PC-9 (cell line): ENCODE results near the gene AKAP6. TPM values are rescaled to one million over a fixed set of nuclear protein-coding genes. Genes with fewer than 3 reads are reported as not detected.

Experiments
- BruUV-seq: library from RNA; stranded (reverse); fragments of 400-500 nt; replicated peaks from 2 replicates; lab custom pipeline; 2021; lab: Mats Ljungman, UMichigan
- CTCF ChIA-PET: fragments of 300-600 bp; sonication (Branson Sonifier 250); formaldehyde crosslinking; loops from one replicate; lab custom pipeline; 2022; ENCODE audit warnings: antibody characterized with exemption; lab: Charles Lee
- POLR2A ChIA-PET: fragments of 300-600 bp; sonication (Branson Sonifier 250); formaldehyde crosslinking; loops from one replicate; lab custom pipeline; 2022; ENCODE audit warnings: antibody characterized with exemption; ENCODE audit not compliant: unreplicated experiment; lab: Charles Lee
- DNase-seq, 2 experiments: peaks; one replicate each; pipeline versions ENCODE4 v3.0.0 to v3.0.0-alpha.2; 2015 to 2022; ENCODE audit warnings: mixed read lengths in 1 of 2
- H2AFZ ChIP-seq: fragments of 200-600 bp; sonication (generic); 2 replicates; pipeline ENCODE4 v1.8.1; 2017; ENCODE audit warnings: antibody characterized with exemption
- H3F3A ChIP-seq: fragments of 200-600 bp; sonication (generic); 2 replicates; pipeline ENCODE4 v1.8.1; 2017; ENCODE audit warnings: antibody characterized with exemption, mild to moderate bottlenecking, low read depth; ENCODE audit not compliant: insufficient read depth
- H3K27ac ChIP-seq: fragments of 200-600 bp; sonication (generic); 2 replicates; pipeline ENCODE4 v1.6.1; 2016; ENCODE audit warnings: mixed run types
- H3K27me3 ChIP-seq: fragments of 200-600 bp; sonication (generic); 2 replicates; pipeline ENCODE4 v1.6.1; 2016; ENCODE audit warnings: low read depth, mixed run types; ENCODE audit not compliant: insufficient read depth
- H3K36me3 ChIP-seq: fragments of 200-600 bp; sonication (generic); 2 replicates; pipeline ENCODE4 v1.6.1; 2016; ENCODE audit warnings: low read depth, mixed run types
- H3K4me1 ChIP-seq: fragments of 200-600 bp; sonication (generic); replicated peaks from 2 replicates; pipeline ENCODE4 v1.6.1; 2016; ENCODE audit warnings: mixed run types; ENCODE audit not compliant: insufficient read depth
- H3K4me2 ChIP-seq: fragments of 200-600 bp; sonication (generic); 2 replicates; pipeline ENCODE4 v1.6.1; 2017; ENCODE audit warnings: mixed run types
- H3K4me3 ChIP-seq: fragments of 200-600 bp; sonication (generic); 2 replicates; pipeline ENCODE4 v1.6.1; 2016; ENCODE audit warnings: mixed run types
- H3K79me2 ChIP-seq: fragments of 200-600 bp; sonication (generic); 2 replicates; pipeline ENCODE4 v1.6.1; 2017; ENCODE audit warnings: low read depth, mixed run types
- H3K9me2 ChIP-seq: fragments of 200-600 bp; sonication (generic); 2 replicates; pipeline ENCODE4 v1.8.1; 2017; ENCODE audit warnings: mild to moderate bottlenecking; ENCODE audit not compliant: insufficient read depth
- H3K9me3 ChIP-seq: fragments of 200-600 bp; sonication (generic); 2 replicates; pipeline ENCODE4 v1.8.1; 2016; ENCODE audit warnings: low read depth; ENCODE audit not compliant: insufficient read depth
- H4K20me1 ChIP-seq: fragments of 200-600 bp; sonication (generic); 2 replicates; pipeline ENCODE4 v1.8.1; 2017; ENCODE audit not compliant: insufficient read depth
- EZH2 ChIP-seq: fragments of 200-600 bp; sonication (generic); IDR thresholded peaks from 2 replicates; pipeline ENCODE4 v1.8.0; 2017; ENCODE audit warnings: antibody characterized with exemption, low read depth
- intact Hi-C: fragments of 100-400 bp; cut with micrococcal nuclease; formaldehyde crosslinking; loops from one replicate; pipeline ENCODE4 v1.10.0; 2022; ENCODE audit not compliant: unreplicated experiment
- total RNA-seq: library from RNA; stranded (reverse); gene quantifications from 2 replicates; pipeline ENCODE4 v1.2.3, GENCODE V29; 2021
- TF ChIP-seq, protein P1 (sequence below): fragments of 200-600 bp; sonication (generic); conservative IDR thresholded peaks from 2 replicates; pipeline ENCODE4 v1.6.1; 2017; ENCODE audit warnings: mixed run types, antibody characterized with exemption, mild to moderate bottlenecking, moderate library complexity

The AKAP6 gene
- total RNA-seq, 1 experiment from 2014 or later, result 2.8 TPM

DNA sequence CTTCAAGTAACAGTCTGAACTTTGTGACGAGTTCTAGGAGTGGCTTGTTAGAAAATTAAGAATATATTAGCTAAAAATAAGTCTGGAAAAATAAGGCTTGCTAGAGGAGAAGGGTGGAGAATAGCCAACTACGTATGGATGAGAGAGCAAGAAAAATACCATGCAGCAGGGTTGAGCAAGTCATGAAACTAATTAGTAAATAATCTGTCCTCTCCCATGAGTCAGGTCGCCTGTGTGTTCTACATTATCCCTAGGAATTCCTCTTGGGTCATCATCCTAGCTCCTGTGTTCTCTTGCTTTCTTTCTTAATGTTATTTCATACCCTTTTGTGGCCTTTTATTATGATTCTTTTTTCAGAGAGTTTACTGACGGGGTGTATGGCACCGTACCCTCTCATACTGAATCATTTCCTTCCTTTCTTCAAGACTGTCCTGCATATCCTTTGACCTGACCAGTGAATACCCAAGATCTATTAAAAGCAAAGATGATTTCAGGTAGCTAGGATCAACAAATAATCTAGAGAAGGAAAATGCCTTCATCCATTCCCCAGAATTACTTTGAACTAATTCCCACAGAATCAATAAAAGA, 432.4 kb downstream of the AKAP6 start:
- Histone ChIP-seq H3K4me3 (no peak overlapping the region), H3K27me3 (no peaks in the 10 kb centered on the region), H4K20me1 (no peaks in the 10 kb centered on the region), H3K9me2 (no peaks in the 10 kb centered on the region), H3K9me3 (no peaks in the 10 kb centered on the region), H3K27ac (no peak overlapping the region), H3K4me1 (no peaks in the 10 kb centered on the region), H3K4me2 (no peak overlapping the region), H3F3A (no peaks in the 10 kb centered on the region), H3K79me2 (no peaks in the 10 kb centered on the region), H3K36me3 (no peaks in the 10 kb centered on the region), H2AFZ (no peak overlapping the region)
- no peak for DNase-seq
- intact Hi-C loops, result no loop called here
- CTCF ChIA-PET, result no interaction called here
- no TSS peak for BruUV-seq
- POLR2A ChIA-PET, result no interaction called here
- no peak for TF ChIP-seq EZH2
- TF ChIP-seq, protein P1, sequence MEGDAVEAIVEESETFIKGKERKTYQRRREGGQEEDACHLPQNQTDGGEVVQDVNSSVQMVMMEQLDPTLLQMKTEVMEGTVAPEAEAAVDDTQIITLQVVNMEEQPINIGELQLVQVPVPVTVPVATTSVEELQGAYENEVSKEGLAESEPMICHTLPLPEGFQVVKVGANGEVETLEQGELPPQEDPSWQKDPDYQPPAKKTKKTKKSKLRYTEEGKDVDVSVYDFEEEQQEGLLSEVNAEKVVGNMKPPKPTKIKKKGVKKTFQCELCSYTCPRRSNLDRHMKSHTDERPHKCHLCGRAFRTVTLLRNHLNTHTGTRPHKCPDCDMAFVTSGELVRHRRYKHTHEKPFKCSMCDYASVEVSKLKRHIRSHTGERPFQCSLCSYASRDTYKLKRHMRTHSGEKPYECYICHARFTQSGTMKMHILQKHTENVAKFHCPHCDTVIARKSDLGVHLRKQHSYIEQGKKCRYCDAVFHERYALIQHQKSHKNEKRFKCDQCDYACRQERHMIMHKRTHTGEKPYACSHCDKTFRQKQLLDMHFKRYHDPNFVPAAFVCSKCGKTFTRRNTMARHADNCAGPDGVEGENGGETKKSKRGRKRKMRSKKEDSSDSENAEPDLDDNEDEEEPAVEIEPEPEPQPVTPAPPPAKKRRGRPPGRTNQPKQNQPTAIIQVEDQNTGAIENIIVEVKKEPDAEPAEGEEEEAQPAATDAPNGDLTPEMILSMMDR, result no peak

DNA sequence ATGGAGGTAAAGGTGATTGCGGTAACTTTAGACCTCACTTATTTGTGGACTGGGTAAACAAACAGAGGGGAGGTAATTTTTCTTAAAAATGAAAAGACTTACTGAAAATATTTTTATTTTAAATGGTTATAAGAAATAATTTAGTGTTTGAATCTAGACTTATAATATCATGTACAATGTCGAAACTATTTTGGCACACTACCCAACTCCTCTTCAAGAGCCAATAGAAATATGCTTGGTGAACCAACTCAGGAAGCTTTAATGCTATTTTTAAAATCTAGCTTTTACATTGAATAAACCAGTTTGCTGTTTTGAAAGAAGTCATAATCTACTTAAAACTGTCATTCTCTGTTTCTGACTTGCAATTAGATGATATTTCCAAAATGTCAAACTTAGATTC, 433.8 kb downstream of the AKAP6 start:
- Histone ChIP-seq H3K27ac (no peak overlapping the region), H3K36me3 (no peaks in the 10 kb centered on the region), H3K27me3 (no peaks in the 10 kb centered on the region), H3K4me2 (no peak overlapping the region), H2AFZ (no peak overlapping the region), H3F3A (no peaks in the 10 kb centered on the region), H3K4me3 (no peak overlapping the region), H3K79me2 (no peaks in the 10 kb centered on the region), H3K4me1 (no peaks in the 10 kb centered on the region), H3K9me2 (no peaks in the 10 kb centered on the region), H3K9me3 (no peaks in the 10 kb centered on the region), H4K20me1 (no peaks in the 10 kb centered on the region)
- no peak for DNase-seq
- CTCF ChIA-PET, result no interaction called here
- no TSS peak for BruUV-seq
- TF ChIP-seq, protein P1, result no peak
- no peak for TF ChIP-seq EZH2
- POLR2A ChIA-PET, result no interaction called here
- intact Hi-C loops, result no loop called here

DNA sequence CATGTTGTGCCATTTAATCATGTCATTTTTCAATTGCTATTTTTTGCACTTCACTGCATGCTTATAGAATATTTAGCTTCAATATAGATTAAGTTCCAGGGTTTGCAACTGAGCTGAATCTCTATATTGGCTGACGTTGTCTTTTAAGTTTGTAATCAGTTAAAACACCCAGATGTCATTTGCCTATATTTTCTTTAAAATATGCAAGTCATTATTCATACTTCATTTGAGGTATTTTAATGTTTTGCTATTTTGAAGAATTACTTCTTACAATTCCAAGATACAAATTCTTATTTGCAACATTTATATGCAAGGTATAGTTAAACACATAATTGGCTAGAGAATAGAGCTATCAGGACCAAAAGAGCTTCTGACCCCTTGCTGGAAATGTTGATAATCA, 434.6 kb downstream of the AKAP6 start:
- H4K20me1 ChIP-seq, result no peaks in the 10 kb centered on the region
- H2AFZ ChIP-seq, result no peak overlapping the region
- no peak for DNase-seq
- intact Hi-C loops, result no loop called here
- ChIA-PET POLR2A (interaction anchor here (0.6 kb wide), 1 partner anchor 9 kb away, joined by 3 read pairs; no protein-coding TSS in a partner anchor), CTCF (no interaction called here)
- no peaks in the 10 kb centered on the region for H3K9me3 ChIP-seq
- H3K4me2 ChIP-seq, result no peak overlapping the region
- H3K36me3 ChIP-seq, result no peaks in the 10 kb centered on the region
- no peaks in the 10 kb centered on the region for H3K27me3 ChIP-seq
- no peaks in the 10 kb centered on the region for H3K9me2 ChIP-seq
- no peak overlapping the region for H3K4me3 ChIP-seq
- TF ChIP-seq, protein P1, result no peak
- TF ChIP-seq EZH2, result no peak
- no TSS peak for BruUV-seq
- no peaks in the 10 kb centered on the region for H3K4me1 ChIP-seq
- H3K79me2 ChIP-seq, result no peaks in the 10 kb centered on the region
- no peak overlapping the region for H3K27ac ChIP-seq
- H3F3A ChIP-seq, result no peaks in the 10 kb centered on the region
